ENCODE measurements around the gene TGFBR2. TPM values are rescaled to one million over a fixed set of nuclear protein-coding genes. Genes with fewer than 3 reads are reported as not detected.

TGFBR2 gene
- total RNA-seq, 1 donor from 2014 or later: 26.1 TPM

DNA sequence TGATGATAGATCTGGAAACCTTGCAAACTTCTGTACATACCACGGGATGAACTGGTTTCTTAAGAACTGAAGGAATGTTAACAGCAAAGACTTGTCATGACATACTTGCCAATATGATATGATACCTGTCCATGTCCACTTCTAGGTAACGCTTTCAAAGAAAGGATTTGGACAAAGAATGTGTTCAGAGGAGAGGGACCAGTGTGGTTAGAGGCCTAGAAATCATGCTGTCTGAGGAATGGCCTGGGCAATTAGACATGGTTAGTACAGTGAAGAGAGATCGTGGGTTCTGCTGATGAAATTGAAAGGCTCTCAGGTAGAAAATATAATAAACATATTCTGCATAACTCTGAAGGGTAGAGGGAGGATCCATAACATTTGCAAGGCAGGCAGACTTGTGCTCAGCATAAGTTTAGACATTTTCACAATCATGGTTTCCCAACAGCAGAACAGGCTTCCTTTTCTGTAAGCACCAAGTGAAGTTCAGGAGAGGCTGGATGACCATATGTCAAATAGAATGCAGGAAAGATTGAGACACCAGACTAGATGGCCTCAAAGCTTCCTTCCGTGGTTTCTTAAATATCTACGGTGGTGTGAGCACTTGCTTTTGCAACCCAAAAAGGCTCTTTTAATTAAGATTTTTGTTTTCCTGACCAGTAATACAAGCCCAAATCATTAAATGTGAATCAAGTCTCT is 39.9 kb downstream of the TGFBR2 start:
- Mint-ChIP-seq H3K4me1 (ENCODE audit: unreplicated experiment) (peaks cover 5% of the 10 kb centered on the region), H3K27ac (no peak overlapping the region), H3K4me3 (no peak overlapping the region), H3K27me3 (no peaks in the 10 kb centered on the region), H3K36me3 (peaks cover 57% of the 10 kb centered on the region), H3K9me3 (peaks cover 5% of the 10 kb centered on the region)
- TF ChIP-seq CTCF (conservative IDR thresholded peaks at IDR 0.05): no peak
- no peak for DNase-seq (ENCODE audit: extremely low spot score, unreplicated experiment)

DNA sequence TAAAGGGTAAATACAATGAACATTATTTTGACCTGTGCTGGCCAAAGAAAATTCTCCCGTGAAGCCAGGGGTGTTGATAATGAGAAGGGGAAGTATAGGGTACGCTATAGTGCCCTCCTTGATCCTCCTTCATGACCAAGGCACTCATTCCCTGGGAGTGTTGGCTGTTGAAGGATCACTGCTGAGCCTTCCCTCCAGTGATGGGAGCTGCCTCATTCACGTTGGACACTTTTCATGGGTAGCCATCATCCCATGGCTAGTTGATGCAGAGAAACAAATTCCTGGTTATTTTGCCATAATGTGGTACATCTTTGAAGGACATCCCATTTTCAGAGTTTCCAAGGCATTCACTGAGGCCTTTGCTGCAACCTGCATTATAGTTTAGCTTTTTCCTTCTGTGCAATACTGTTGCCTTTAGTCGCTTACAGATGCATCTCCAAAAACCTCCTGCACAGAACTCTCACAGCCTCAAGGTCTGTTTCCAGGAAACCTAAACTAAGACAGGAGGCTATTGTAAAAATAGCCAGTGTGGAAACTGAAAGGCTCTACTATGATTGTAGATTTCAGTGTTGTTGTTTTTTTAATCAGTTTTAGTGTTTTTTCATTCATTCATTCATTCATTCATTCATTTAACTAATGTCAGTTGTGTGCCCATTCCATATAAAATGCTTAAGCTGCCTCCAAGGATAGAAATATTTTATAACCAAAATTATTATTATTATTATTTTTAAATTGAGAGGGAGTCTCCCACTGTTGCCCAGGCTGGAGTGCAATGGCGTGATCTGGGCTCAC is 40.8 kb downstream of the TGFBR2 start:
- Mint-ChIP-seq H3K27ac (no peak overlapping the region), H3K27me3 (no peaks in the 10 kb centered on the region), H3K9me3 (peaks cover 5% of the 10 kb centered on the region), H3K4me1 (ENCODE audit: unreplicated experiment) (peaks cover 5% of the 10 kb centered on the region), H3K36me3 (peaks cover 62% of the 10 kb centered on the region), H3K4me3 (no peak overlapping the region)
- no peak for DNase-seq (ENCODE audit: extremely low spot score, unreplicated experiment)
- TF ChIP-seq CTCF (conservative IDR thresholded peaks at IDR 0.05): no peak

DNA sequence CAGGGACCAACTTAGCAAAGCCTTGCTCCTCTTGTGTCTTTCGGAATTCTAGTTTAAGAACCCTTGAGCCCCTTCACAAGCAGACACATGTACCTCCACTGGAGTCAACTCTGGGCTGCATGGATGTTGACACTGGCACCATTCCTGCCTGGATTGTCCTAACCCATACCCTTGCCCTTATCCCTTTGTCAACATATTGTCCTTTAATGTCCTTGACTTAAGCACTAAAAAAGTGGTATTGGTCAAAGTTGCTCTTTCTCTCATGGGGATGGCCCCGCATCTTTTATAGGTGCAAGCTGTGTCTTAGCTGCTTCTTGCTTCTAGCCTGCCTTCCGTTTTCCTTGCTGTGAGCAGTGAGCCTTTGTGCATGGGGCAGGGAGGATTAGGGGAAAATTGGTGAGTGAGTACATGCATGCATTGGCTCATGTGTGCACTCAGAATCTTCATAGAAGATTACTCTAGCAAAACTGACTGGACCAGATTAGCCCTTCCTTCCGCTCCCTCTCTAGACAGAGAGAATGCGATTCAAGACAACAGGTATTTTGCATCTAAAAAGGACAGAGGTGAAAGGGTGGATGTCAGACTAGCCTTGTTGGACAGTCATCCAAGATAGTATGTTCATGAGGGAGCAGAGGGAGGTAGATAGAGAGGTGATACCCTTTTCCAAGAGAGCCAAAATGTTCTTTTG is 42.4 kb downstream of the TGFBR2 start:
- no peak overlapping the region for H3K27ac Mint-ChIP-seq

GRCh38 chr3:30649572-30650318 is 43.3 kb downstream of the TGFBR2 start:
- peaks cover 5% of the 10 kb centered on the region for H3K9me3 Mint-ChIP-seq
- no peak overlapping the region for H3K27ac Mint-ChIP-seq
- DNase-seq (ENCODE audit: extremely low spot score, unreplicated experiment): no peak
- no peaks in the 10 kb centered on the region for H3K27me3 Mint-ChIP-seq
- H3K4me3 Mint-ChIP-seq: no peak overlapping the region
- TF ChIP-seq CTCF (conservative IDR thresholded peaks at IDR 0.05): no peak
- peaks cover 64% of the 10 kb centered on the region for H3K36me3 Mint-ChIP-seq
- peaks cover 9% of the 10 kb centered on the region for H3K4me1 Mint-ChIP-seq (ENCODE audit: unreplicated experiment)

More for the DNA sequence above, 42.4 kb downstream of the TGFBR2 start:
- TF ChIP-seq CTCF (conservative IDR thresholded peaks at IDR 0.05): no peak
- Mint-ChIP-seq H3K4me1 (ENCODE audit: unreplicated experiment) (peaks cover 5% of the 10 kb centered on the region), H3K27me3 (no peaks in the 10 kb centered on the region), H3K4me3 (no peak overlapping the region), H3K9me3 (peaks cover 5% of the 10 kb centered on the region), H3K36me3 (peaks cover 61% of the 10 kb centered on the region)
- DNase-seq (ENCODE audit: extremely low spot score, unreplicated experiment): no peak

GRCh38 chr3:30650348-30650995 is 44.1 kb downstream of the TGFBR2 start:
- peaks cover 14% of the 10 kb centered on the region for H3K4me1 Mint-ChIP-seq (ENCODE audit: unreplicated experiment)
- no peak overlapping the region for H3K27ac Mint-ChIP-seq
- no peak overlapping the region for H3K4me3 Mint-ChIP-seq
- TF ChIP-seq CTCF (conservative IDR thresholded peaks at IDR 0.05): no peak
- H3K9me3 Mint-ChIP-seq: peaks cover 5% of the 10 kb centered on the region
- DNase-seq (ENCODE audit: extremely low spot score, unreplicated experiment): no peak
- H3K27me3 Mint-ChIP-seq: no peaks in the 10 kb centered on the region
- peaks cover 64% of the 10 kb centered on the region for H3K36me3 Mint-ChIP-seq
